GM21576 (cell line): ENCODE data around the gene ADAMTS10.
"Not testable (repeated sequence)": the region's sequence is repeated elsewhere in the genome, so short reads cannot be mapped to it uniquely, and the experiment has no call there.

Experiments
- ATAC-seq: cut with Tn5 transposase; IDR thresholded peaks from one replicate; pipeline ENCODE4 v1.9.1; 2021; ENCODE audit warnings: mild to moderate bottlenecking, moderate library complexity; ENCODE audit not compliant: unreplicated experiment

Gene ADAMTS10

GRCh38 chr19:8595651-8596050, 14.9 kb downstream of the ADAMTS10 start:
- no peak for ATAC-seq

- no peak for ATAC-seq
Measured at GRCh38 chr19:8593931-8594330, 16.6 kb downstream of the ADAMTS10 start.

GRCh38 chr19:8592231-8593009, 18.1 kb downstream of the ADAMTS10 start:
- ATAC-seq, result no peak

- ATAC-seq, result no peak
Measured at GRCh38 chr19:8589177-8589714, 21.3 kb downstream of the ADAMTS10 start.

GRCh38 chr19:8585894-8586750, 24.4 kb downstream of the ADAMTS10 start:
- ATAC-seq, result no peak

GRCh38 chr19:8584965-8585893, 25.3 kb downstream of the ADAMTS10 start:
- no peak for ATAC-seq

GRCh38 chr19:8580710-8581281, 29.7 kb downstream of the ADAMTS10 start:
- ATAC-seq, result no peak

- no peak for ATAC-seq
Measured at GRCh38 chr19:8578642-8579265, 31.8 kb downstream of the ADAMTS10 start.

- ATAC-seq, result no peak
Measured at GRCh38 chr19:8577741-8578140, 32.8 kb downstream of the ADAMTS10 start.

- ATAC-seq, result no peak
Measured at GRCh38 chr19:8577247-8577646, 33.3 kb downstream of the ADAMTS10 start, which contains the start of gene MYO1F. MYO1F (minus strand) TSS chr19:8577442; CDS start chr19:8577309, 133 bp downstream.

- no peak for ATAC-seq
Measured at GRCh38 chr19:8576273-8576993, 34.1 kb downstream of the ADAMTS10 start.

- no peak for ATAC-seq
Measured at GRCh38 chr19:8575467-8575997, 35.0 kb downstream of the ADAMTS10 start.

GRCh38 chr19:8574619-8574922, 35.9 kb downstream of the ADAMTS10 start:
- not testable (repeated sequence) for ATAC-seq

- ATAC-seq, result no peak
Measured at GRCh38 chr19:8573316-8573715, 37.2 kb downstream of the ADAMTS10 start.

- ATAC-seq, result no peak
Measured at GRCh38 chr19:8571006-8571411, 39.5 kb downstream of the ADAMTS10 start.

- ATAC-seq, result peak; percentile 82
Measured at GRCh38 chr19:8569066-8569771, 41.3 kb downstream of the ADAMTS10 start.

GRCh38 chr19:8567522-8568172, 42.9 kb downstream of the ADAMTS10 start:
- no peak for ATAC-seq

GRCh38 chr19:8566855-8567254, 43.7 kb downstream of the ADAMTS10 start:
- ATAC-seq, result no peak
